H1 (cell line): ENCODE results near the gene EPB41L5. TPM values are rescaled to one million over a fixed set of nuclear protein-coding genes. Genes with fewer than 3 reads are reported as not detected.

ENCODE experiments used
- CTCF ChIA-PET: fragments of 300-600 bp; sonication (Branson Sonifier 250); formaldehyde crosslinking; loops from one replicate; lab custom pipeline; 2021; ENCODE audit not compliant: partially characterized antibody; lab: Charles Lee
- POLR2A ChIA-PET: fragments of 300-600 bp; sonication (Branson Sonifier 250); formaldehyde crosslinking; loops from one replicate; lab custom pipeline; 2021; ENCODE audit warnings: inconsistent platforms; ENCODE audit not compliant: partially characterized antibody; lab: Charles Lee
- DNase-seq, 2 experiments: peaks; one replicate each; pipeline versions ENCODE4 v3.0.0 to v3.0.0-alpha.2; 2010 to 2022; ENCODE audit warnings: low spot score in 2 of 2, low read depth in 1 of 2, mixed read lengths in 1 of 2
- FAIRE-seq: peaks from 2 replicates; lab custom pipeline; 2011; peaks lifted over from hg19 to GRCh38; lab: Jason Lieb, UNC
- H2AFZ ChIP-seq: 2 replicates; pipeline ENCODE4 v1.8.1; 2012; ENCODE audit warnings: low read length, inconsistent platforms
- H2AK5ac ChIP-seq: 2 replicates; pipeline ENCODE4 v1.6.1; 2013; ENCODE audit warnings: low read depth, low read length
- H2BK120ac ChIP-seq: replicated peaks from 2 replicates; pipeline ENCODE3; 2013; ENCODE audit warnings: low read depth, low read length, inconsistent platforms
- H2BK12ac ChIP-seq: 2 replicates; pipeline ENCODE4 v1.6.1; 2013; ENCODE audit warnings: low read depth, low read length
- H2BK15ac ChIP-seq: 2 replicates; pipeline ENCODE4 v1.6.1; 2013; ENCODE audit warnings: low read length
- H2BK20ac ChIP-seq: 2 replicates; pipeline ENCODE4 v1.6.1; 2013; ENCODE audit warnings: low read length
- H2BK5ac ChIP-seq: 2 replicates; pipeline ENCODE4 v1.6.1; 2013; ENCODE audit warnings: low read depth, low read length
- H3K14ac ChIP-seq: 2 replicates; pipeline ENCODE4 v1.6.1; 2013; ENCODE audit warnings: inconsistent platforms; ENCODE audit not compliant: insufficient read length
- H3K18ac ChIP-seq: 2 replicates; pipeline ENCODE4 v1.6.1; 2013; ENCODE audit warnings: low read length; ENCODE audit errors: extremely low read depth
- H3K23ac ChIP-seq: 2 replicates; pipeline ENCODE4 v1.6.1; 2013; ENCODE audit warnings: inconsistent platforms; ENCODE audit not compliant: insufficient read length
- H3K23me2 ChIP-seq: 2 replicates; pipeline ENCODE4 v1.6.1; 2013; ENCODE audit warnings: low read depth, low read length
- H3K27ac ChIP-seq: 2 replicates; pipeline ENCODE4 v1.6.1; 2011; ENCODE audit warnings: low read depth, low read length, inconsistent platforms
- H3K27me3 ChIP-seq, 4 experiments: replicated peaks in 1 of 4; 1 replicate in 1 of 4; 2 replicates in 3 of 4; pipeline versions ENCODE4 v1.6.1 to v1.8.1; 2011 to 2013; ENCODE audit warnings: low read length in 3 of 4, mild to moderate bottlenecking in 3 of 4, inconsistent platforms in 2 of 4, mixed read lengths in 2 of 4, moderate library complexity in 1 of 4; ENCODE audit not compliant: control insufficient read depth in 3 of 4, insufficient read depth in 3 of 4; ENCODE audit errors: extremely low read depth in 1 of 4
- H3K36me3 ChIP-seq, 4 experiments: 2 replicates each; pipeline versions ENCODE4 v1.6.1 to v1.8.1; 2011 to 2013; ENCODE audit warnings: mild to moderate bottlenecking in 4 of 4, low read length in 3 of 4, moderate library complexity in 2 of 4, control low read depth in 1 of 4, inconsistent platforms in 1 of 4; ENCODE audit not compliant: insufficient read depth in 4 of 4, control insufficient read depth in 2 of 4
- H3K4ac ChIP-seq: replicated peaks from 2 replicates; pipeline ENCODE3; 2013; ENCODE audit warnings: low read length, low read depth, mixed read lengths, inconsistent platforms; ENCODE audit not compliant: insufficient read length
- H3K4me1 ChIP-seq, 4 experiments: replicated peaks in 1 of 4; 1 replicate in 1 of 4; 2 replicates in 3 of 4; pipeline versions ENCODE4 v1.6.1 to v1.8.1; 2011 to 2013; ENCODE audit warnings: low read length in 3 of 4, inconsistent platforms in 2 of 4, mixed read lengths in 1 of 4; ENCODE audit not compliant: insufficient read depth in 4 of 4, control insufficient read depth in 3 of 4
- H3K4me2 ChIP-seq, 2 experiments: 2 replicates each; pipeline versions ENCODE4 v1.6.1 to v1.8.1; 2011 to 2013; ENCODE audit warnings: low read depth in 2 of 2, low read length in 2 of 2, control low read depth in 1 of 2, inconsistent platforms in 1 of 2, mild to moderate bottlenecking in 1 of 2; ENCODE audit not compliant: insufficient read depth in 1 of 2
- H3K4me3 ChIP-seq, 4 experiments: fragments of 200-600, 300-600 bp in 1 of 4; sonication (generic), shearing (Covaris generic), sonication (Bioruptor Twin) in 1 of 4; 2 replicates each; pipeline versions ENCODE4 v1.5.1 to v1.8.1; 2011 to 2016; ENCODE audit warnings: low read length in 4 of 4, low read depth in 3 of 4, control low read depth in 2 of 4, inconsistent platforms in 2 of 4, mild to moderate bottlenecking in 2 of 4, mixed read lengths in 1 of 4, moderate library complexity in 1 of 4; ENCODE audit not compliant: insufficient read depth in 2 of 4; ENCODE audit errors: extremely low read depth in 1 of 4
- H3K56ac ChIP-seq: replicated peaks from 2 replicates; pipeline ENCODE3; 2013; ENCODE audit warnings: low read depth, mild to moderate bottlenecking, mixed read lengths, low read length, inconsistent platforms; ENCODE audit not compliant: insufficient read length
- H3K79me1 ChIP-seq: 2 replicates; pipeline ENCODE4 v1.6.1; 2013; ENCODE audit warnings: low read depth, low read length, control low read depth
- H3K79me2 ChIP-seq, 2 experiments: 2 replicates each; pipeline versions ENCODE4 v1.6.1 to v1.8.1; 2012 to 2013; ENCODE audit warnings: low read length in 2 of 2, mild to moderate bottlenecking in 2 of 2, inconsistent platforms in 1 of 2; ENCODE audit not compliant: insufficient read depth in 2 of 2, control insufficient read depth in 1 of 2
- H3K9ac ChIP-seq, 4 experiments: replicated peaks in 1 of 4; 1 replicate in 1 of 4; 2 replicates in 3 of 4; pipeline versions ENCODE4 v1.6.1 to v1.8.1; 2011 to 2013; ENCODE audit warnings: low read depth in 3 of 4, low read length in 3 of 4, control low read depth in 2 of 4, mild to moderate bottlenecking in 2 of 4, moderate library complexity in 2 of 4, inconsistent platforms in 1 of 4; ENCODE audit errors: extremely low read depth in 1 of 4
- H3K9me3 ChIP-seq, 2 experiments: 2 replicates each; pipeline versions ENCODE4 v1.6.1 to v1.8.1; 2012 to 2013; ENCODE audit warnings: mild to moderate bottlenecking in 2 of 2, moderate library complexity in 2 of 2, control low read depth in 1 of 2, inconsistent platforms in 1 of 2, low read depth in 1 of 2, low read length in 1 of 2, mixed read lengths in 1 of 2; ENCODE audit not compliant: insufficient read depth in 2 of 2
- H4K20me1 ChIP-seq, 2 experiments: replicated peaks in 1 of 2; 2 replicates each; pipeline versions ENCODE3 to v1.8.1; 2011 to 2013; ENCODE audit warnings: inconsistent platforms in 2 of 2, low read length in 2 of 2, mild to moderate bottlenecking in 1 of 2; ENCODE audit not compliant: insufficient read depth in 2 of 2, control insufficient read depth in 1 of 2
- H4K5ac ChIP-seq: 2 replicates; pipeline ENCODE4 v1.6.1; 2013; ENCODE audit warnings: low read length, low read depth, mixed read lengths, inconsistent platforms; ENCODE audit not compliant: insufficient read length
- H4K8ac ChIP-seq: 2 replicates; pipeline ENCODE4 v1.8.0; 2013; ENCODE audit warnings: mild to moderate bottlenecking, moderate library complexity, low read length, inconsistent platforms; ENCODE audit not compliant: insufficient read depth; ENCODE audit errors: extremely low read depth
- H4K91ac ChIP-seq: replicated peaks from 2 replicates; pipeline ENCODE3; 2013; ENCODE audit warnings: low read length, mixed read lengths, inconsistent platforms; ENCODE audit not compliant: insufficient read length
- PHF8 ChIP-seq: fragments of 200-600 bp; sonication (generic); conservative IDR thresholded peaks from 2 replicates; pipeline ENCODE4 v1.7.1; 2012; ENCODE audit warnings: low read depth, mild to moderate bottlenecking, inconsistent platforms, low read length, moderate library complexity
- RAD21 ChIP-seq, 2 experiments: IDR thresholded peaks in 1 of 2; conservative IDR thresholded peaks in 1 of 2; 2 replicates each; pipeline ENCODE4 v1.6.1; 2011; ENCODE audit warnings: low read depth in 2 of 2, low read length in 2 of 2, improper control_type of control experiment in 1 of 2, inconsistent platforms in 1 of 2, mild to moderate bottlenecking in 1 of 2, moderate library complexity in 1 of 2
- WGBS, 2 experiments: shearing (Covaris generic) in 1 of 2; methylation state at CpG; one replicate each; pipeline versions ENCODE4 v1.1.6 to v1.1.7; 2013 to 2015; ENCODE audit warnings: low lambda C conversion rate in 2 of 2, mixed read lengths in 2 of 2, inconsistent platforms in 1 of 2, low coverage in 1 of 2, missing lambda C conversion rate in 1 of 2; ENCODE audit not compliant: insufficient replicate concordance in 2 of 2, insufficient coverage in 1 of 2, insufficient read length in 1 of 2; ENCODE audit errors: extremely low coverage in 1 of 2, missing lambda C conversion rate in 1 of 2; 5-methylcytosine and 5-hydroxymethylcytosine counted together
- polyA plus RNA-seq, 7 experiments: library from polyadenylated mRNA; depleted of rRNA in 3 of 7; stranded (reverse) in 5 of 7; unstranded in 2 of 7; fragments of >200 nt in 5 of 7; fragments of 200-250 nt in 2 of 7; gene quantifications; 1 replicate in 5 of 7; 2 replicates in 1 of 7; 4 replicates in 1 of 7; pipeline versions ENCODE4 v1.2.1 to v1.2.3, GENCODE V29; 2011 to 2013; ENCODE audit warnings: missing spikeins in 2 of 7, mixed read lengths in 2 of 7
- total RNA-seq: library from RNA; stranded (reverse); fragmentation: NEBNext Ultra II Directional; extraction: Animal tissue kit (Norgen Biotek cat#: 25700); gene quantifications from 2 replicates; pipeline ENCODE4 v1.2.1, GENCODE V29; 2021
- TF ChIP-seq, protein P1 (sequence below), 3 experiments: IDR thresholded peaks; 1 replicate in 2 of 3; 2 replicates in 1 of 3; pipeline versions ENCODE4 v1.5.1 to v1.6.1; 2011; ENCODE audit warnings: low read length in 3 of 3, mild to moderate bottlenecking in 3 of 3, inconsistent platforms in 2 of 3, low read depth in 1 of 3, moderate library complexity in 1 of 3; ENCODE audit not compliant: insufficient read depth in 1 of 3; ENCODE audit errors: control extremely low read depth in 1 of 3

Gene EPB41L5
- total and polyA plus RNA-seq, 2 of the 8 experiments (the other 6 are each of a cell fraction or from before 2014, with no cell fraction given), result 13.5 to 32.3 TPM

DNA sequence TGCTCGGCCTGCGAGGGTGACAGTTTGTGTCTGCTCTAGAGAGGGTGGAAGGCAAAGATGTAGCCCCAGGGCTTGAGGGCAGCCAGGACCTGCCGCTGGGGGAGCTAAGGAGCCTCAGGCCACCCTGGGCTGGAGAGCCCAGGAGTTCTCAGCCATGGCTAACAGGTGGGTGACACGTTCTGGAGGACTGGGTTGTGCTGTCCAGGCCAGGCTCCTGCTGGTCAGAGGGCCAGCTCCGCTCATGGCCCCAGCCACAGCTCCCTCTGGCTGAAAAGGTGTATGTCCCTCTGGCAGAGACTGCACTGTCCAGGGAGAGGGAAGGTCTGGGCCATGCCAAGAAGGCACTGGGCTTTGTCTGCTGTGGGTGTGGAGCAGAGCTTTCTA is 191.1 kb downstream of the EPB41L5 start:
- Histone ChIP-seq H3K79me2 (no peaks in the 10 kb centered on the region), H3K56ac (no peak overlapping the region), H3K4me1 (no peaks in the 10 kb centered on the region; a peak in 1 of 7 replicates), H3K18ac (no peak overlapping the region), H3K4ac (no peak overlapping the region), H4K20me1 (peaks cover 0 to 2% of the 10 kb centered on the region in 2 experiments), H3K27ac (no peak overlapping the region), H4K91ac (no peak overlapping the region), H2BK120ac (no peak overlapping the region), H3K14ac (no peak overlapping the region), H3K9ac (no peak overlapping the region), H3K9me3 (no peaks in the 10 kb centered on the region), H2AFZ (no peak overlapping the region), H3K4me3 (no peak overlapping the region), H3K79me1 (no peaks in the 10 kb centered on the region), H3K36me3 (no peaks in the 10 kb centered on the region), H2BK12ac (no peak overlapping the region), H3K4me2 (no peak overlapping the region), H3K23ac (no peak overlapping the region), H3K23me2 (no peaks in the 10 kb centered on the region), H2BK20ac (no peak overlapping the region), H4K8ac (no peak overlapping the region; the same call in 1 of the 2 replicates), H3K27me3 (no peaks in the 10 kb centered on the region), H2BK5ac (no peak overlapping the region), H4K5ac (no peak overlapping the region), H2BK15ac (no peak overlapping the region), H2AK5ac (no peak overlapping the region)
- TF ChIP-seq, protein P1, sequence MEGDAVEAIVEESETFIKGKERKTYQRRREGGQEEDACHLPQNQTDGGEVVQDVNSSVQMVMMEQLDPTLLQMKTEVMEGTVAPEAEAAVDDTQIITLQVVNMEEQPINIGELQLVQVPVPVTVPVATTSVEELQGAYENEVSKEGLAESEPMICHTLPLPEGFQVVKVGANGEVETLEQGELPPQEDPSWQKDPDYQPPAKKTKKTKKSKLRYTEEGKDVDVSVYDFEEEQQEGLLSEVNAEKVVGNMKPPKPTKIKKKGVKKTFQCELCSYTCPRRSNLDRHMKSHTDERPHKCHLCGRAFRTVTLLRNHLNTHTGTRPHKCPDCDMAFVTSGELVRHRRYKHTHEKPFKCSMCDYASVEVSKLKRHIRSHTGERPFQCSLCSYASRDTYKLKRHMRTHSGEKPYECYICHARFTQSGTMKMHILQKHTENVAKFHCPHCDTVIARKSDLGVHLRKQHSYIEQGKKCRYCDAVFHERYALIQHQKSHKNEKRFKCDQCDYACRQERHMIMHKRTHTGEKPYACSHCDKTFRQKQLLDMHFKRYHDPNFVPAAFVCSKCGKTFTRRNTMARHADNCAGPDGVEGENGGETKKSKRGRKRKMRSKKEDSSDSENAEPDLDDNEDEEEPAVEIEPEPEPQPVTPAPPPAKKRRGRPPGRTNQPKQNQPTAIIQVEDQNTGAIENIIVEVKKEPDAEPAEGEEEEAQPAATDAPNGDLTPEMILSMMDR (IDR thresholded peaks at IDR 0.05; ENCODE audit: control extremely low read depth in 1 of 3, insufficient read depth in 1 of 3, low read depth in 1 of 3, low read length in 3 of 3), result peak in 2 of 3 experiments; percentile 23 to 38; a peak in 2 of 4 replicates
- no peak for TF ChIP-seq PHF8
- peak in 1 of 2 experiments; percentile 11; a peak in 1 of 4 replicates for TF ChIP-seq RAD21 (IDR thresholded peaks at IDR 0.05 in 1 of 2, conservative IDR thresholded peaks at IDR 0.05 in 1 of 2; ENCODE audit: low read depth in 2 of 2, low read length in 2 of 2)
- FAIRE-seq (no peak), DNase-seq (no peak)
- CTCF ChIA-PET, result interaction anchor here (0.6 to 2.0 kb wide), 12 partner anchors 14 to 709 kb away, joined by 3 to 16 read pairs (median 4); no protein-coding TSS in a partner anchor
- POLR2A ChIA-PET, result interaction anchor here (0.8 kb wide), 1 partner anchor 10 kb away, joined by 3 read pairs; no protein-coding TSS in a partner anchor
- WGBS, 2 experiments, result 91% methylated on average over 5 of the region's 5 CpGs; no CpG with 5 or more reads in 1 of the 2 experiments
